SIG-M5 treated with dmso at 0.1 percent for 504 hours (cell line): ENCODE measurements around the gene IL18R1.
A peak's percentile ranks its signal among the peaks of the same experiment; 100 is the strongest.

Experiments used
- DNase-seq: peaks from one replicate; lab custom pipeline; 2025; ENCODE audit not compliant: unreplicated experiment; lab: John Stamatoyannopoulos, UW

Gene IL18R1

GRCh38 chr2:102344397-102344796, 11.2 kb upstream of the IL18R1 start:
- no peak for DNase-seq

GRCh38 chr2:102345329-102345920, 10.2 kb upstream of the IL18R1 start:
- DNase-seq: no peak

GRCh38 chr2:102346381-102347130, 9.0 kb upstream of the IL18R1 start:
- DNase-seq: no peak

- DNase-seq: no peak
These were observed 5.3 kb upstream of the IL18R1 start for GRCh38 chr2:102350137-102350793.

- DNase-seq: no peak
These were observed 751 bp downstream of the IL18R1 start for GRCh38 chr2:102356381-102356712.

- no peak for DNase-seq
These were observed 1.1 kb downstream of the IL18R1 start for GRCh38 chr2:102356741-102357140.

- peak; percentile 37 for DNase-seq
These were observed 2.3 kb downstream of the IL18R1 start for GRCh38 chr2:102357937-102358336.

GRCh38 chr2:102358496-102358895, 2.9 kb downstream of the IL18R1 start:
- no peak for DNase-seq

- DNase-seq: no peak
These were observed 3.9 kb downstream of the IL18R1 start for GRCh38 chr2:102359527-102359926.

- DNase-seq: no peak
These were observed 6.1 kb downstream of the IL18R1 start for GRCh38 chr2:102361632-102362241.

- no peak for DNase-seq
These were observed 10.2 kb downstream of the IL18R1 start for GRCh38 chr2:102365763-102366162.

GRCh38 chr2:102366406-102367112, 11.0 kb downstream of the IL18R1 start:
- DNase-seq: no peak

- no peak for DNase-seq
These were observed 11.9 kb downstream of the IL18R1 start for GRCh38 chr2:102367331-102367971.

- no peak for DNase-seq
These were observed 13.0 kb downstream of the IL18R1 start for GRCh38 chr2:102368461-102369109.

GRCh38 chr2:102369866-102370265, 14.3 kb downstream of the IL18R1 start:
- DNase-seq: no peak

- no peak for DNase-seq
These were observed 20.5 kb downstream of the IL18R1 start for GRCh38 chr2:102376052-102376591.

- no peak for DNase-seq
These were observed 28.1 kb downstream of the IL18R1 start for GRCh38 chr2:102383722-102384121.

GRCh38 chr2:102385522-102385921, 29.9 kb downstream of the IL18R1 start:
- no peak for DNase-seq

GRCh38 chr2:102386004-102386403, 30.4 kb downstream of the IL18R1 start:
- DNase-seq: no peak
